ENCODE data around the gene C17orf100. TPM values are rescaled to one million over a fixed set of nuclear protein-coding genes. Genes with fewer than 3 reads are reported as not detected.

C17orf100 gene
- polyA plus RNA-seq, 4 donors: 2.6 to 7.8 (median 4.5) TPM

Other genes with a start within 250 kb of the C17orf100 start
- gene AIPL1, start 216.6 kb upstream of the C17orf100 start, polyA plus RNA-seq: not detected
- gene PIMREG, start 207.3 kb upstream of the C17orf100 start, polyA plus RNA-seq: 10 to 100 TPM in 1 of 4 donors, 1 to 10 TPM in 2, under 1 TPM in 1; 0.45 to 10.2 (median 4.6) TPM
- 1 to 10 TPM in 2 of 4 donors, under 1 TPM in 2; 0.22 to 1.7 (median 0.70) TPM for gene PITPNM3, start 95.2 kb upstream of the C17orf100 start, polyA plus RNA-seq
- 10 to 100 TPM in 1 of 4 donors, 1 to 10 TPM in 3; 3.2 to 14.1 (median 5.8) TPM for gene KIAA0753, start 11.1 kb upstream of the C17orf100 start, polyA plus RNA-seq
- 100 to 1,000 TPM; 137 to 647 (median 322) TPM for gene TXNDC17, start 10.7 kb upstream of the C17orf100 start, polyA plus RNA-seq
- gene MED31, start 157 bp upstream of the C17orf100 start, polyA plus RNA-seq: 10 to 100 TPM in 2 of 4 donors, 1 to 10 TPM in 2; 7.6 to 13.7 (median 10.4) TPM
- 1 to 10 TPM in 1 of 4 donors, under 1 TPM in 1, not detected in 2; 0.10 to 2.9 TPM for gene SLC13A5, start 61.6 kb downstream of the C17orf100 start, polyA plus RNA-seq
- gene XAF1, start 104.3 kb downstream of the C17orf100 start, polyA plus RNA-seq: 10 to 100 TPM in 2 of 4 donors, 1 to 10 TPM in 2; 7.6 to 52.7 (median 16.8) TPM
- gene FBXO39, start 124.5 kb downstream of the C17orf100 start, polyA plus RNA-seq: 1 to 10 TPM in 1 of 4 donors, under 1 TPM in 1, not detected in 2; 0.66 to 1.2 TPM
- under 1 TPM in 1 of 4 donors, not detected in 3; 0.16 TPM for gene TEKT1, start 180.0 kb downstream of the C17orf100 start, polyA plus RNA-seq